Measurements from ENCODE around the gene DAND5. TPM values are rescaled to one million over a fixed set of nuclear protein-coding genes. Genes with fewer than 3 reads are reported as not detected.

The DAND5 gene
- polyA plus RNA-seq, 1 of the 3 experiments (the other 2 are of a cell fraction) = 1.0 TPM

- POLR2A ChIA-PET = interaction anchor here (1.0 kb wide), 1 partner anchor 77 kb away, joined by 6 read pairs; no protein-coding TSS in a partner anchor
- Histone ChIP-seq H3K4me1 (ENCODE audit: control insufficient read depth in 1 of 2, insufficient read depth in 2 of 2, low read depth in 1 of 2, low read length in 1 of 2) (peaks cover 0 to 8% of the 10 kb centered on the region in 2 experiments; a peak in 1 of 4 replicates), H3K9me2 (no peaks in the 10 kb centered on the region), H3K9ac (no peak overlapping the region), H3K4me2 (no peak overlapping the region), H3K79me2 (ENCODE audit: insufficient read depth) (no peaks in the 10 kb centered on the region), H3K27ac (ENCODE audit: low read depth in 2 of 2, low read length in 1 of 2) (no peak overlapping the region), H4K20me1 (ENCODE audit: insufficient read depth) (no peaks in the 10 kb centered on the region), H3K9me3 (no peaks in the 10 kb centered on the region), H3F3A (replicated peaks; ENCODE audit: insufficient read depth) (no peaks in the 10 kb centered on the region), H2AFZ (ENCODE audit: low read depth) (no peak overlapping the region), H3K27me3 (ENCODE audit: insufficient read depth) (no peaks in the 10 kb centered on the region), H3K4me3 (ENCODE audit: low read depth in 2 of 2, low read length in 1 of 2) (no peak overlapping the region), H3K36me3 (replicated peaks in 1 of 2; ENCODE audit: control insufficient read depth in 1 of 2, insufficient read depth in 2 of 2, low read length in 1 of 2) (no peaks in the 10 kb centered on the region)
- WGBS (ENCODE audit: low lambda C conversion rate) = 65% methylated on average over 3 of the region's 3 CpGs
- CTCF ChIA-PET = interaction anchor here (0.6 to 24.6 kb wide), 22 partner anchors 7 to 179 kb away, joined by 3 to 603 read pairs (median 8); partner anchors contain the start of gene NFIX
- DNase-seq = no peak
- TF ChIP-seq EZH2phosphoT487 (IDR thresholded peaks at IDR 0.05; ENCODE audit: borderline replicate concordance, low read depth) = no peak
- no peak for TF ChIP-seq PBX3 (IDR thresholded peaks at IDR 0.05)
- TF ChIP-seq USF2 (IDR thresholded peaks at IDR 0.05; ENCODE audit: borderline replicate concordance, low read depth, low read length) = no peak
- no peak for TF ChIP-seq NFIC (IDR thresholded peaks at IDR 0.05; ENCODE audit: borderline replicate concordance)
- TF ChIP-seq RAD21 (IDR thresholded peaks at IDR 0.05; ENCODE audit: low read length) = no peak
- no peak for TF ChIP-seq GABPA (IDR thresholded peaks at IDR 0.05; ENCODE audit: low read depth)
- TF ChIP-seq EP300 (IDR thresholded peaks at IDR 0.05; ENCODE audit: borderline replicate concordance in 1 of 2, low read depth in 1 of 2, low read length in 1 of 2) = no peak
- no peak for TF ChIP-seq RXRA (IDR thresholded peaks at IDR 0.05; ENCODE audit: borderline replicate concordance, low read depth)
- no peak for TF ChIP-seq NRF1 (IDR thresholded peaks at IDR 0.05; ENCODE audit: low read depth, low read length)
- no peak for TF ChIP-seq IRF3 (IDR thresholded peaks at IDR 0.05; ENCODE audit: low read depth, low read length)
- TF ChIP-seq FOSL2 (IDR thresholded peaks at IDR 0.05; ENCODE audit: borderline replicate concordance, low read depth) = no peak
- TF ChIP-seq POLR2AphosphoS5 (IDR thresholded peaks at IDR 0.05; ENCODE audit: low read depth, low read length) = no peak
- TF ChIP-seq CTCF (IDR thresholded peaks at IDR 0.05) = no peak
- TF ChIP-seq REST (IDR thresholded peaks at IDR 0.05; ENCODE audit: low read depth, low read length) = no peak
- TF ChIP-seq FOXJ3 (CRISPR knock-in tag; IDR thresholded peaks at IDR 0.05) = no peak
- TF ChIP-seq RCOR1 (IDR thresholded peaks at IDR 0.05; ENCODE audit: low read length) = no peak
- TF ChIP-seq FOXM1 (IDR thresholded peaks at IDR 0.05; ENCODE audit: low read depth) = no peak
- TF ChIP-seq MEF2A (IDR thresholded peaks at IDR 0.05; ENCODE audit: borderline replicate concordance, low read depth) = no peak
- TF ChIP-seq CHD2 (IDR thresholded peaks at IDR 0.05; ENCODE audit: low read length, partially characterized antibody) = no peak
Observed at GRCh38 chr19:12984143-12984627, 14.8 kb downstream of the DAND5 start.

Data from SK-N-SH (cell line).